Epithelial cell of esophagus (primary cell): Measurements from ENCODE around the gene TEX13A.
"Not testable (repeated sequence)": the region's sequence is repeated elsewhere in the genome, so short reads cannot be mapped to it uniquely, and the experiment has no call there.

Experiments
- DNase-seq: peaks from one replicate; pipeline ENCODE4 v3.0.0; 2010; ENCODE audit warnings: low read depth
- H3K4me3 ChIP-seq: 2 replicates; pipeline ENCODE4 v1.5.1; 2011; ENCODE audit warnings: mild to moderate bottlenecking, low read length, control low read depth
- CTCF ChIP-seq: IDR thresholded peaks from 2 replicates; pipeline ENCODE4 v1.5.1; 2011; ENCODE audit warnings: low read depth, mild to moderate bottlenecking, low read length, control low read depth, inconsistent platforms; ENCODE audit not compliant: insufficient read depth; ENCODE audit errors: missing control alignments

Gene TEX13A

DNA sequence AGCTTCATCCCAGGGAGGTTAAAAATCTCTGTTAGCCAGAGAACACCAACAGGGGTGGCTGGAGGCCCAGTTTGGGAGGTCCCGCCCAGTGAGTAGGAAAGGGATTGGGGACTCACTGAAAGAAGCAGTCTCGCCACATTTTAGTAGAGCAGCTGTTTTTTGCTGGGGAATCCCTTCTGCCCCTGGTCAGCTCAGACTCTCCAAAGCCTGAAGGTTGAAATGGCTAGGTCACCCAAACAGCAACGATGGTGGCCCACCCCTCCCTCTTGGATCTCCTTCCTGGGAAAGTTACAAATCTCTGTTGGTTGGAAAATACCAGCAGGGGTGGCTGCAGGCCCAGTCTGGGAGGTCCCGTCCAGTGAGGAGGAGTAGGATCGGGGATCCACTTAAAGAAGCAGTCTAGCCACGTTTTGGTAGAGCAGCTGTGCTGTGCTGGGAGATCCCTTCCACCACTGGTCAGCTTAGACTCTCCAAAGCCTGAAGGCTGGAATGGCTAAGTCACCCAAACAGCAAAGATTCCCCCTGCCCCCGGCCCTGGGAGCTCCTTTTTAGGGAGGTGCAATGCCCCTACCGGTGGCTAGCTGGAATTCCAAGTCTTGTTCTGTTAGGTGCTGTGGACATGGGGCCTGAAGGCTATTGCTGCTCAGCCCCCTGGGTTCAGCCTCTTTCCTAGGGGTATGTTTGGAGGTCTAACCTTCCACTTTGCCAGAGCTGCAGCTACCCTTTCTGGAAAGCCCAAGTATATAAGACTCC lies 40.0 kb upstream of the TEX13A start:
- TF ChIP-seq CTCF, result no peak
- DNase-seq, result no peak
- no peak overlapping the region for H3K4me3 ChIP-seq

DNA sequence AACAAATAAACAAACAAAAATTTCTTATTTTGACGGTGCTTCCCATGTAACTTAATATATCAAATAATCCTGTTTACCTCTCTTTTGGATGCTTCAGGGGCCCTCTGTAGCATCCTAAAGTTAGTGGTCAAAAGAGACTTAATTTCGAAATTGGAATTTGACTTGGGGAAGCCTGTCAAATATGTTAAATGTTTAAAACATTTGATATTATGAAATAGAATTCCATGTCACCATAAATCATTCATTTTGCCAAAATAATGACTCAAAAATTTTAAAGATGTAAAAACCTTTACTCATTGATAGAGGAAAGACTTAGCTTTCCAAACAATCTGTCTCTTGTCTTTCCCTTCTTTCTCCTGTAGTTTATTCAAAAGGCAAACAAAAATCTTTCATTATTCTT lies 20.6 kb upstream of the TEX13A start:
- no peak for DNase-seq
- no peak for TF ChIP-seq CTCF
- H3K4me3 ChIP-seq, result no peak overlapping the region

GRCh38 chrX:105237407-105237806 lies 16.9 kb upstream of the TEX13A start:
- H3K4me3 ChIP-seq, DNase-seq: not testable (repeated sequence)

DNA sequence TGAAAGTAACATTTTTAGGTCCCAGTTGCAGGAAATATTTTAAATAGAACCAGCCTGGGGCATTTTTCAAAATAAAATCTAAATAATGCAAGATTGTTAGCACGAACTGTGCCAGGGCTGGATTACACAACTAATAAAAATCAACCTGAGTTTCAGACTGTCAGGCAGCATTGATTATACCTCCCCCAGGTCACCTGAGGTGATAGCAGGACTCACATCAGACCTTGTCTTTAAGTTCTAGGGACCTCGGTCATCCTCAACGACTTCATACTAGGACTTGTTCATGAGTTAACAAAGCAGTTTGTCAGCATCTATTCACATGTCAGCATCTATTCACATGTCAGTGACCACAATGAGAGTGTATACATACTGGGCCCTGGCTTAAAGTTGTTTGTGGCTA lies 8.7 kb upstream of the TEX13A start:
- no peak for DNase-seq
- TF ChIP-seq CTCF, result no peak
- no peak overlapping the region for H3K4me3 ChIP-seq

GRCh38 chrX:105228602-105229001 lies 8.1 kb upstream of the TEX13A start:
- no peak overlapping the region for H3K4me3 ChIP-seq
- no peak for TF ChIP-seq CTCF

GRCh38 chrX:105226499-105226898 lies 6.0 kb upstream of the TEX13A start:
- no peak for DNase-seq

More at GRCh38 chrX:105228602-105229001, 8.1 kb upstream of the TEX13A start:
- DNase-seq, result no peak

GRCh38 chrX:105221374-105221773 lies 880 bp upstream of the TEX13A start:
- no peak for TF ChIP-seq CTCF
- no peak overlapping the region for H3K4me3 ChIP-seq
- DNase-seq, result no peak

More at GRCh38 chrX:105226499-105226898, 6.0 kb upstream of the TEX13A start:
- TF ChIP-seq CTCF, result no peak
- no peak overlapping the region for H3K4me3 ChIP-seq
